Keratinocyte (primary cell): ENCODE data around the gene SH3D21. TPM values are rescaled to one million over a fixed set of nuclear protein-coding genes. Genes with fewer than 3 reads are reported as not detected.

ENCODE experiments used
- DNase-seq: peaks from one replicate; pipeline ENCODE4 v3.0.0-alpha.2; 2011; ENCODE audit warnings: low read depth, missing footprints, low spot score
- FAIRE-seq: peaks from 2 replicates; lab custom pipeline; 2011; peaks lifted over from hg19 to GRCh38; lab: Jason Lieb, UNC
- H2AFZ ChIP-seq: 2 replicates; pipeline ENCODE4 v1.6.0; 2012; ENCODE audit warnings: low read length, control low read depth, inconsistent platforms; ENCODE audit not compliant: control insufficient read depth
- H3K27ac ChIP-seq: 2 replicates; pipeline ENCODE4 v1.5.1; 2011; ENCODE audit warnings: low read length; ENCODE audit not compliant: control insufficient read depth, insufficient read depth
- H3K27me3 ChIP-seq: 3 replicates; pipeline ENCODE4 v1.6.0; 2011; ENCODE audit warnings: low read length; ENCODE audit not compliant: control insufficient read depth, insufficient read depth; ENCODE audit errors: extremely low read depth
- H3K36me3 ChIP-seq, 2 experiments: 2 replicates in 1 of 2; 3 replicates in 1 of 2; pipeline ENCODE4 v1.5.1; 2011; ENCODE audit warnings: low read length in 2 of 2, mild to moderate bottlenecking in 1 of 2; ENCODE audit not compliant: control insufficient read depth in 2 of 2, insufficient read depth in 2 of 2; ENCODE audit errors: extremely low read depth in 1 of 2
- H3K4me1 ChIP-seq: 3 replicates; pipeline ENCODE4 v1.5.1; 2011; ENCODE audit warnings: low read length; ENCODE audit not compliant: control insufficient read depth, insufficient read depth; ENCODE audit errors: extremely low read depth
- H3K4me2 ChIP-seq: 3 replicates; pipeline ENCODE4 v1.6.0; 2011; ENCODE audit warnings: low read depth, low read length; ENCODE audit not compliant: control insufficient read depth, insufficient read depth; ENCODE audit errors: extremely low read depth
- H3K4me3 ChIP-seq, 3 experiments: fragments of 200-600 bp in 1 of 3; sonication (generic) in 1 of 3; 2 replicates in 2 of 3; 3 replicates in 1 of 3; pipeline ENCODE4 v1.5.1; 2011 to 2016; ENCODE audit warnings: low read length in 3 of 3, mild to moderate bottlenecking in 3 of 3, control low read depth in 2 of 3, inconsistent platforms in 1 of 3, low read depth in 1 of 3, mixed read lengths in 1 of 3, mixed run types in 1 of 3, moderate library complexity in 1 of 3; ENCODE audit not compliant: control insufficient read depth in 2 of 3, insufficient read depth in 2 of 3; ENCODE audit errors: extremely low read depth in 1 of 3
- H3K79me2 ChIP-seq: 2 replicates; pipeline ENCODE4 v1.6.0; 2012; ENCODE audit warnings: low read length; ENCODE audit not compliant: control insufficient read depth, insufficient read depth
- H3K9ac ChIP-seq: 3 replicates; pipeline ENCODE4 v1.6.0; 2011; ENCODE audit warnings: low read length; ENCODE audit not compliant: control insufficient read depth, insufficient read depth; ENCODE audit errors: extremely low read depth
- H3K9me1 ChIP-seq: 3 replicates; pipeline ENCODE4 v1.6.0; 2011; ENCODE audit warnings: low read length; ENCODE audit not compliant: control insufficient read depth, insufficient read depth; ENCODE audit errors: extremely low read depth
- H3K9me3 ChIP-seq: 2 replicates; pipeline ENCODE4 v1.5.1; 2012; ENCODE audit warnings: low read depth, low read length; ENCODE audit not compliant: control insufficient read depth
- H4K20me1 ChIP-seq: 3 replicates; pipeline ENCODE4 v1.6.0; 2011; ENCODE audit warnings: low read length; ENCODE audit not compliant: control insufficient read depth, insufficient read depth; ENCODE audit errors: extremely low read depth
- CTCF ChIP-seq, 3 experiments: IDR thresholded peaks in 1 of 3; conservative IDR thresholded peaks in 1 of 3; optimal IDR thresholded peaks in 1 of 3; 2 replicates in 2 of 3; 3 replicates in 1 of 3; pipeline versions ENCODE3 to v1.5.1; 2011; ENCODE audit warnings: low read length in 3 of 3, mild to moderate bottlenecking in 3 of 3, moderate library complexity in 2 of 3, control low read depth in 1 of 3, inconsistent platforms in 1 of 3; ENCODE audit not compliant: insufficient read depth in 2 of 3; ENCODE audit errors: extremely low read depth in 1 of 3
- EZH2 ChIP-seq: IDR thresholded peaks from one replicate; pipeline ENCODE4 v1.6.1; 2012; ENCODE audit warnings: inconsistent platforms, mild to moderate bottlenecking, low read length, moderate library complexity
- dilution Hi-C: fragments of 300-500 bp; cut with MboI; formaldehyde crosslinking; loops from one replicate; pipeline ENCODE4 v1.7.0; 2020; ENCODE audit warnings: low sequenced_read_pairs; ENCODE audit not compliant: extremely low pct_ligation_motif_present
- polyA plus RNA-seq, 5 experiments: library from polyadenylated mRNA; depleted of rRNA in 3 of 5; stranded (reverse) in 3 of 5; stranded (forward) in 1 of 5; unstranded in 1 of 5; fragments of >200 nt; gene quantifications; 1 replicate in 1 of 5; 2 replicates in 3 of 5; 3 replicates in 1 of 5; pipeline versions ENCODE4 v1.2.1 to v1.2.3, GENCODE V29; 2011 to 2012; ENCODE audit warnings: missing spikeins in 2 of 5, low read depth in 1 of 5, low replicate concordance in 1 of 5

SH3D21 gene
- polyA plus RNA-seq, 1 donor (not counting 4 experiments of a cell fraction or from before 2014, with no cell fraction given): 7.1 TPM

- Histone ChIP-seq H3K27me3 (no peaks in the 10 kb centered on the region), H3K4me3 (no peak overlapping the region), H3K9ac (no peak overlapping the region), H3K79me2 (no peaks in the 10 kb centered on the region), H3K9me1 (no peaks in the 10 kb centered on the region), H3K9me3 (no peaks in the 10 kb centered on the region), H2AFZ (no peak overlapping the region), H3K27ac (no peak overlapping the region), H3K4me1 (peaks cover 16% of the 10 kb centered on the region), H3K36me3 (peaks cover 0 to 1% of the 10 kb centered on the region in 2 experiments), H4K20me1 (no peaks in the 10 kb centered on the region), H3K4me2 (no peak overlapping the region)
- TF ChIP-seq CTCF (optimal IDR thresholded peaks at IDR 0.05 in 1 of 3, IDR thresholded peaks at IDR 0.05 in 1 of 3, conservative IDR thresholded peaks at IDR 0.05 in 1 of 3; ENCODE audit: extremely low read depth in 1 of 3, insufficient read depth in 2 of 3, low read length in 3 of 3) (no peak), EZH2 (no peak)
- DNase-seq (no peak), FAIRE-seq (no peak)
- dilution Hi-C loops: no loop called here
These were observed 23.6 kb downstream of the SH3D21 start for GRCh38 chr1:36329817-36330216.

GRCh38 chr1:36330940-36331339, 24.8 kb downstream of the SH3D21 start:
- no peak for FAIRE-seq
- TF ChIP-seq CTCF (optimal IDR thresholded peaks at IDR 0.05 in 1 of 3, IDR thresholded peaks at IDR 0.05 in 1 of 3, conservative IDR thresholded peaks at IDR 0.05 in 1 of 3; ENCODE audit: extremely low read depth in 1 of 3, insufficient read depth in 2 of 3, low read length in 3 of 3) (no peak), EZH2 (no peak)
- no peak overlapping the region for H3K9ac ChIP-seq
- dilution Hi-C loops: no loop called here
- H3K27me3 ChIP-seq: no peaks in the 10 kb centered on the region
- no peaks in the 10 kb centered on the region for H3K79me2 ChIP-seq
- H3K9me1 ChIP-seq: no peaks in the 10 kb centered on the region
- peaks cover 16% of the 10 kb centered on the region for H3K4me1 ChIP-seq
- DNase-seq: no peak
- no peaks in the 10 kb centered on the region for H4K20me1 ChIP-seq
- H2AFZ ChIP-seq: no peak overlapping the region
- H3K36me3 ChIP-seq: peaks cover 0 to 1% of the 10 kb centered on the region in 2 experiments
- no peak overlapping the region for H3K4me2 ChIP-seq
- no peaks in the 10 kb centered on the region for H3K9me3 ChIP-seq
- no peak overlapping the region for H3K4me3 ChIP-seq
- H3K27ac ChIP-seq: no peak overlapping the region
